ENCODE data around the gene FOXJ1.

DNA sequence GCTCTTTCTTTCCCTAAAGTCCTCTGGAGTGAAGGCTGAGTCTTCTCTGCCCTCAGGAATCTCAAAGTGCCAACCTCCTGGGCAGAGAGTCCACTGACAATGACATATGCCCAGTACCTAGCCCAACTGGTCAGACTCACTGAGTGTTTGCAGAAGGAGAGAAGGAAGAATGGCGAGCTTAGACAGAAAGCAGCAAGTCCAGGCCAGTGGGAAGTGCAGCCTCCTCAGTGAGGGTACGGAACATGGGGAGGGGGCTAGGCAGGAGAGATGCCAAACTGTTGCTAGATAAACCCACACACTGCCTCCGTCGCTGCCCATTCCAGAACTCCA lies 38.1 kb downstream of the FOXJ1 start:
- TF ChIP-seq POLR2A (IDR thresholded peaks at IDR 0.05; ENCODE audit: low read depth, low read length) (no peak), TAF1 (IDR thresholded peaks at IDR 0.05; ENCODE audit: low read depth, low read length) (no peak), POU2F2 (IDR thresholded peaks at IDR 0.05; ENCODE audit: low read depth, low read length) (no peak)
